ENCODE measurements around the gene EYS. TPM values are rescaled to one million over a fixed set of nuclear protein-coding genes. Genes with fewer than 3 reads are reported as not detected.

Gene EYS
- total and polyA plus RNA-seq, 2 donors from 2014 or later: not detected

GRCh38 chr6:64170316-64170715 is 1536.7 kb downstream of the EYS start:
- intact Hi-C loops (cut with DNase I): no loop called here
- Histone ChIP-seq H3K36me3 (ENCODE audit: control insufficient read depth in 2 of 3, insufficient read depth in 3 of 3, low read length in 3 of 3) (no peaks in the 10 kb centered on the region), H3K27me3 (ENCODE audit: control insufficient read depth, insufficient read depth, low read length) (no peaks in the 10 kb centered on the region), H3K4me1 (ENCODE audit: control insufficient read depth in 2 of 3, insufficient read depth in 2 of 3, low read depth in 1 of 3, low read length in 3 of 3) (no peaks in the 10 kb centered on the region), H3K4me3 (ENCODE audit: low read length in 3 of 3) (no peak overlapping the region), H3K27ac (ENCODE audit: low read depth in 2 of 2, low read length in 2 of 2) (no peak overlapping the region), H3K9ac (ENCODE audit: low read length in 3 of 3) (no peak overlapping the region), H3K9me3 (ENCODE audit: control insufficient read depth in 2 of 3, insufficient read depth in 1 of 3, low read length in 3 of 3) (no peaks in the 10 kb centered on the region)
- no peak for DNase-seq
- no peak for TF ChIP-seq CTCF (IDR thresholded peaks at IDR 0.05; ENCODE audit: borderline replicate concordance, extremely low read depth, insufficient read depth)
- FAIRE-seq: no peak

GRCh38 chr6:64160486-64160885 is 1546.5 kb downstream of the EYS start:
- no peak for FAIRE-seq

GRCh38 chr6:64155063-64155462 is 1552.0 kb downstream of the EYS start:
- FAIRE-seq: no peak
- TF ChIP-seq CTCF (IDR thresholded peaks at IDR 0.05; ENCODE audit: borderline replicate concordance, extremely low read depth, insufficient read depth): no peak
- DNase-seq: no peak
- H3K9me3 ChIP-seq (ENCODE audit: control insufficient read depth in 2 of 3, insufficient read depth in 1 of 3, low read length in 3 of 3): no peaks in the 10 kb centered on the region
- no peak overlapping the region for H3K4me3 ChIP-seq (ENCODE audit: low read length in 3 of 3)
- H3K9ac ChIP-seq (ENCODE audit: low read length in 3 of 3): no peak overlapping the region
- no peaks in the 10 kb centered on the region for H3K27me3 ChIP-seq (ENCODE audit: control insufficient read depth, insufficient read depth, low read length)
- intact Hi-C loops (cut with DNase I): no loop called here
- no peaks in the 10 kb centered on the region for H3K36me3 ChIP-seq (ENCODE audit: control insufficient read depth in 2 of 3, insufficient read depth in 3 of 3, low read length in 3 of 3)
- no peaks in the 10 kb centered on the region for H3K4me1 ChIP-seq (ENCODE audit: control insufficient read depth in 2 of 3, insufficient read depth in 2 of 3, low read depth in 1 of 3, low read length in 3 of 3)
- H3K27ac ChIP-seq (ENCODE audit: low read depth in 2 of 2, low read length in 2 of 2): no peak overlapping the region

More at GRCh38 chr6:64160486-64160885, 1546.5 kb downstream of the EYS start:
- no peak overlapping the region for H3K4me3 ChIP-seq (ENCODE audit: low read length in 3 of 3)
- H3K27me3 ChIP-seq (ENCODE audit: control insufficient read depth, insufficient read depth, low read length): no peaks in the 10 kb centered on the region
- no peaks in the 10 kb centered on the region for H3K4me1 ChIP-seq (ENCODE audit: control insufficient read depth in 2 of 3, insufficient read depth in 2 of 3, low read depth in 1 of 3, low read length in 3 of 3)
- no peaks in the 10 kb centered on the region for H3K9me3 ChIP-seq (ENCODE audit: control insufficient read depth in 2 of 3, insufficient read depth in 1 of 3, low read length in 3 of 3)
- no peaks in the 10 kb centered on the region for H3K36me3 ChIP-seq (ENCODE audit: control insufficient read depth in 2 of 3, insufficient read depth in 3 of 3, low read length in 3 of 3)
- intact Hi-C loops (cut with DNase I): no loop called here
- H3K9ac ChIP-seq (ENCODE audit: low read length in 3 of 3): no peak overlapping the region
- no peak for TF ChIP-seq CTCF (IDR thresholded peaks at IDR 0.05; ENCODE audit: borderline replicate concordance, extremely low read depth, insufficient read depth)
- H3K27ac ChIP-seq (ENCODE audit: low read depth in 2 of 2, low read length in 2 of 2): no peak overlapping the region
- DNase-seq: no peak

- DNase-seq (no peak), FAIRE-seq (no peak)
- Histone ChIP-seq H3K9ac (ENCODE audit: low read length in 3 of 3) (no peak overlapping the region), H3K36me3 (ENCODE audit: control insufficient read depth in 2 of 3, insufficient read depth in 3 of 3, low read length in 3 of 3) (no peaks in the 10 kb centered on the region), H3K27ac (ENCODE audit: low read depth in 2 of 2, low read length in 2 of 2) (no peak overlapping the region), H3K27me3 (ENCODE audit: control insufficient read depth, insufficient read depth, low read length) (no peaks in the 10 kb centered on the region), H3K9me3 (ENCODE audit: control insufficient read depth in 2 of 3, insufficient read depth in 1 of 3, low read length in 3 of 3) (no peaks in the 10 kb centered on the region), H3K4me1 (ENCODE audit: control insufficient read depth in 2 of 3, insufficient read depth in 2 of 3, low read depth in 1 of 3, low read length in 3 of 3) (no peaks in the 10 kb centered on the region), H3K4me3 (ENCODE audit: low read length in 3 of 3) (no peak overlapping the region)
- TF ChIP-seq CTCF (IDR thresholded peaks at IDR 0.05; ENCODE audit: borderline replicate concordance, extremely low read depth, insufficient read depth): no peak
- intact Hi-C loops (cut with DNase I): no loop called here
These were observed 1560.2 kb downstream of the EYS start for GRCh38 chr6:64146876-64147275.

Measured in kidney (tissue), 14 donors.